SK-N-SH (cell line): ENCODE results near the gene PUM1. TPM values are rescaled to one million over a fixed set of nuclear protein-coding genes. Genes with fewer than 3 reads are reported as not detected.

Experiments used
- CTCF ChIA-PET: fragments of 300-600, 350-600 bp; formaldehyde crosslinking; extraction: SDS; loops from one replicate; lab custom pipeline; 2021; lab: Yijun Ruan, JAX
- POLR2A ChIA-PET: fragments of 350-600 bp; sonication (Branson Sonifier 250); formaldehyde crosslinking; extraction: SDS; loops from one replicate; lab custom pipeline; 2020; ENCODE audit warnings: antibody characterized with exemption, inconsistent platforms; lab: Yijun Ruan, JAX
- DNase-seq: peaks from one replicate; pipeline ENCODE4 v3.0.0; 2012
- H2AFZ ChIP-seq: fragments of 200-600 bp; sonication (generic); 2 replicates; pipeline ENCODE4 v1.8.1; 2016; ENCODE audit warnings: antibody characterized with exemption, mild to moderate bottlenecking, low read depth
- H3F3A ChIP-seq: fragments of 200-600 bp; sonication (generic); replicated peaks from 2 replicates; pipeline ENCODE3; 2016; ENCODE audit warnings: antibody characterized with exemption, mild to moderate bottlenecking; ENCODE audit not compliant: insufficient read depth
- H3K27ac ChIP-seq, 2 experiments: fragments of 200-500 bp in 1 of 2; fragments of 200-600 bp in 1 of 2; sonication (Bioruptor generic) in 1 of 2; sonication (generic), shearing (Covaris generic) in 1 of 2; 2 replicates each; pipeline versions ENCODE4 v1.5.1 to v1.6.1; 2014 to 2016; ENCODE audit warnings: low read depth in 2 of 2, inconsistent platforms in 1 of 2, low read length in 1 of 2, mild to moderate bottlenecking in 1 of 2, mixed read lengths in 1 of 2
- H3K27me3 ChIP-seq: fragments of 200-600 bp; sonication (generic), shearing (Covaris generic); 2 replicates; pipeline ENCODE4 v1.6.1; 2016; ENCODE audit warnings: mixed run types; ENCODE audit not compliant: insufficient read depth
- H3K36me3 ChIP-seq, 2 experiments: fragments of 200-500 bp in 1 of 2; fragments of 200-600 bp in 1 of 2; sonication (Bioruptor generic) in 1 of 2; sonication (generic) in 1 of 2; replicated peaks in 1 of 2; 2 replicates each; pipeline versions ENCODE3 to v1.5.1; 2014 to 2016; ENCODE audit warnings: low read length in 1 of 2, mild to moderate bottlenecking in 1 of 2; ENCODE audit not compliant: insufficient read depth in 2 of 2, control insufficient read depth in 1 of 2
- H3K4me1 ChIP-seq, 2 experiments: fragments of 200-500 bp in 1 of 2; fragments of 200-600 bp in 1 of 2; sonication (Bioruptor generic) in 1 of 2; sonication (generic), shearing (Covaris generic) in 1 of 2; 2 replicates each; pipeline versions ENCODE4 v1.5.1 to v1.6.1; 2014 to 2016; ENCODE audit warnings: low read depth in 1 of 2, low read length in 1 of 2, mixed run types in 1 of 2; ENCODE audit not compliant: insufficient read depth in 2 of 2, control insufficient read depth in 1 of 2
- H3K4me2 ChIP-seq: fragments of 200-600 bp; sonication (generic), shearing (Covaris generic); 2 replicates; pipeline ENCODE4 v1.6.1; 2017; ENCODE audit warnings: mixed run types
- H3K4me3 ChIP-seq, 2 experiments: fragments of 200-500 bp in 1 of 2; fragments of 200-600 bp in 1 of 2; sonication (Bioruptor generic) in 1 of 2; sonication (generic), shearing (Covaris generic) in 1 of 2; 2 replicates each; pipeline versions ENCODE4 v1.5.1 to v1.8.1; 2014 to 2016; ENCODE audit warnings: low read depth in 2 of 2, inconsistent platforms in 1 of 2, low read length in 1 of 2, mild to moderate bottlenecking in 1 of 2, mixed read lengths in 1 of 2, moderate library complexity in 1 of 2
- H3K79me2 ChIP-seq: fragments of 200-600 bp; sonication (generic); 2 replicates; pipeline ENCODE4 v1.8.1; 2017; ENCODE audit warnings: mild to moderate bottlenecking; ENCODE audit not compliant: insufficient read depth
- H3K9ac ChIP-seq: fragments of 200-600 bp; sonication (generic); 2 replicates; pipeline ENCODE4 v1.6.1; 2017; ENCODE audit warnings: mixed run types
- H3K9me2 ChIP-seq: fragments of 200-600 bp; sonication (generic); 2 replicates; pipeline ENCODE4 v1.6.1; 2017; ENCODE audit warnings: mixed run types
- H3K9me3 ChIP-seq: fragments of 200-600 bp; sonication (generic); 2 replicates; pipeline ENCODE4 v1.6.1; 2017; ENCODE audit warnings: mixed run types, mild to moderate bottlenecking, moderate library complexity
- H4K20me1 ChIP-seq: fragments of 200-600 bp; sonication (generic); 2 replicates; pipeline ENCODE4 v1.6.1; 2017; ENCODE audit warnings: mild to moderate bottlenecking, mixed run types; ENCODE audit not compliant: insufficient read depth
- CHD2 ChIP-seq: fragments of 150-350 bp; IDR thresholded peaks from 2 replicates; pipeline ENCODE4 v1.6.1; 2018; ENCODE audit warnings: low read length; ENCODE audit not compliant: partially characterized antibody
- EP300 ChIP-seq, 2 experiments: IDR thresholded peaks; 2 replicates each; pipeline versions ENCODE4 v1.4.0 to v1.6.1; 2012; ENCODE audit warnings: borderline replicate concordance in 1 of 2, low read depth in 1 of 2, low read length in 1 of 2
- EZH2phosphoT487 ChIP-seq: fragments of 200-600 bp; sonication (generic); IDR thresholded peaks from 2 replicates; pipeline ENCODE4 v1.6.1; 2017; ENCODE audit warnings: low read depth, mixed run types, mild to moderate bottlenecking, antibody characterized with exemption, moderate library complexity, borderline replicate concordance
- FOSL2 ChIP-seq: IDR thresholded peaks from 2 replicates; pipeline ENCODE4 v1.4.0; 2012; ENCODE audit warnings: low read depth, mild to moderate bottlenecking, moderate library complexity, borderline replicate concordance
- FOXJ3 ChIP-seq: sonication (generic); formaldehyde crosslinking; IDR thresholded peaks from 2 replicates; pipeline ENCODE4 v1.5.1; 2020; ENCODE audit warnings: mild to moderate bottlenecking, missing genetic modification reagents
- GATA2 ChIP-seq: sonication (generic); formaldehyde crosslinking; IDR thresholded peaks from 2 replicates; pipeline ENCODE4 v1.5.0; 2020; ENCODE audit warnings: mild to moderate bottlenecking, missing genetic modification reagents
- JUND ChIP-seq: IDR thresholded peaks from 2 replicates; pipeline ENCODE4 v1.4.0; 2012
- MEF2A ChIP-seq: IDR thresholded peaks from 2 replicates; pipeline ENCODE4 v1.4.0; 2012; ENCODE audit warnings: low read depth, borderline replicate concordance
- MXI1 ChIP-seq: IDR thresholded peaks from 2 replicates; pipeline ENCODE4 v1.6.1; 2012; ENCODE audit warnings: mild to moderate bottlenecking, low read depth, low read length, improper control_type of control experiment
- NFIC ChIP-seq: IDR thresholded peaks from 2 replicates; pipeline ENCODE4 v1.4.0; 2012; ENCODE audit warnings: borderline replicate concordance
- NRF1 ChIP-seq: IDR thresholded peaks from 2 replicates; pipeline ENCODE4 v1.6.1; 2012; ENCODE audit warnings: low read depth, mild to moderate bottlenecking, low read length
- POLR2AphosphoS5 ChIP-seq: IDR thresholded peaks from 2 replicates; pipeline ENCODE4 v1.6.1; 2012; ENCODE audit warnings: low read depth, low read length
- RCOR1 ChIP-seq: fragments of 150-350 bp; IDR thresholded peaks from 2 replicates; pipeline ENCODE4 v1.6.1; 2017; ENCODE audit warnings: antibody characterized with exemption, low read length
- RFX5 ChIP-seq: IDR thresholded peaks from 2 replicates; pipeline ENCODE4 v1.6.1; 2012; ENCODE audit warnings: mild to moderate bottlenecking, improper control_type of control experiment, low read length
- SIN3A ChIP-seq: IDR thresholded peaks from 2 replicates; pipeline ENCODE4 v1.6.1; 2012; ENCODE audit warnings: low read depth, mild to moderate bottlenecking, low read length, moderate library complexity, borderline replicate concordance
- TCF12 ChIP-seq: IDR thresholded peaks from 2 replicates; pipeline ENCODE4 v1.4.0; 2012
- TEAD4 ChIP-seq: IDR thresholded peaks from 2 replicates; pipeline ENCODE4 v1.4.0; 2012; ENCODE audit warnings: mild to moderate bottlenecking, borderline replicate concordance; ENCODE audit not compliant: insufficient read depth
- YY1 ChIP-seq: IDR thresholded peaks from 2 replicates; pipeline ENCODE4 v1.4.0; 2012; ENCODE audit warnings: low read depth, mild to moderate bottlenecking
- WGBS: methylation state at CpG from one replicate; pipeline ENCODE4 v1.1.6; 2017; ENCODE audit warnings: low lambda C conversion rate; 5-methylcytosine and 5-hydroxymethylcytosine counted together
- polyA plus RNA-seq, 3 experiments: library from polyadenylated mRNA; depleted of rRNA; stranded (reverse); fragments of >200 nt; gene quantifications; 2 replicates each; pipeline ENCODE4 v1.2.3, GENCODE V29; 2012
- TF ChIP-seq, protein P1 (sequence below): IDR thresholded peaks from 2 replicates; pipeline ENCODE4 v1.4.0; 2012; ENCODE audit warnings: low read depth, borderline replicate concordance
- TF ChIP-seq, protein P2 (sequence below): fragments of 150-350 bp; IDR thresholded peaks from 2 replicates; pipeline ENCODE4 v1.6.1; 2016; ENCODE audit warnings: mild to moderate bottlenecking, low read depth, low read length
- TF ChIP-seq, protein P3 (sequence below): IDR thresholded peaks from 2 replicates; pipeline ENCODE4 v1.4.0; 2012; ENCODE audit warnings: low read depth
- TF ChIP-seq, protein P4 (sequence below): IDR thresholded peaks from 2 replicates; pipeline ENCODE4 v1.4.0; 2012; ENCODE audit warnings: low read depth, borderline replicate concordance
- TF ChIP-seq, protein P5 (sequence below): IDR thresholded peaks from 2 replicates; pipeline ENCODE4; 2012
- TF ChIP-seq, protein P6 (sequence below): IDR thresholded peaks from 2 replicates; pipeline ENCODE4 v1.6.1; 2012; ENCODE audit warnings: mild to moderate bottlenecking, low read depth, low read length, moderate library complexity

Gene PUM1
- polyA plus RNA-seq, 1 of the 3 experiments (the other 2 are of a cell fraction) = 66.7 TPM

DNA sequence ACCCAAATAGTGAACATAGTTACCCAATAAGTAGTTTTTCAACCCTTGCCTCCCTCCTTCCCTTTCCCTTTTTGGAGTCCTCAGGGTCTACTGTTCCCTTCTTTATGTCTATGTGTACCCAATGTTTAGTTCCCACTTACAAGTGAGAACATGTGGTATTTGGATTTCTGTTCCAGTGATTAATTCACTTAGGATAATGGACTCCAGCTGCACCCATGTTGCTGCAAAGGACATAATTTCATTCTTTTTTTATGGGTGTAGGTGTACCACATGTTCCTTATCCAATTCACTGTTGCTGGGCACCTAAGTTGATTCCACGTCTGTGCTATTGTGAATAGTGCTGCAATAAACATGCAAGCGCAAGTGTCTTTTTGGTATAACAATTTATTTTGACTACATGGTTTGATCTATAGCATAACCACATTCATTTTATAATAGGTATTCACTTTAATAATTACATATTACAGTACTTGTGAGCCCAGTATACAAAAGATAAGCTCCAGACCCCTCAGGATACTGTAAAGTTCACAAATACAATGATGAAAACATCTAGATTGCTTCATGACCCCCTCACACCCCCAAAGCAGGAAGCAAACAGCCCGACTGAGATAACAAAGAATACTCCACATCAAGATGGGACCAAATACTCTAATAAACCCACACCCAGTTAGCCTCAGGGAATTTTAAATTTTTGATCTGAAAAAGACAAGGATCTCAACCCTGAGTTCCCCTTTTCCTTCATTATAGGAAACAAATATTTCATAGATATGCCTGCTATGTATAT is 45.3 kb downstream of the PUM1 start:
- Histone ChIP-seq H4K20me1 (peaks cover 100% of the 10 kb centered on the region), H3F3A (peaks cover 10% of the 10 kb centered on the region), H3K27me3 (no peaks in the 10 kb centered on the region), H3K4me3 (no peak overlapping the region), H2AFZ (no peak overlapping the region), H3K79me2 (peaks cover 100% of the 10 kb centered on the region), H3K9me3 (no peaks in the 10 kb centered on the region), H3K27ac (peak overlapping the region in 1 of 2 experiments; percentile 92; a peak in 2 of 4 replicates), H3K9me2 (no peaks in the 10 kb centered on the region), H3K4me1 (peaks cover 12 to 35% of the 10 kb centered on the region in 2 experiments), H3K36me3 (peaks cover 17 to 28% of the 10 kb centered on the region in 2 experiments), H3K9ac (no peak overlapping the region), H3K4me2 (no peak overlapping the region)
- peak; percentile 36 for DNase-seq
- POLR2A ChIA-PET = no interaction called here
- CTCF ChIA-PET = interaction anchor here (0.9 to 1.8 kb wide), 5 partner anchors 11 to 44 kb away, joined by 3 to 4 read pairs (median 4); no protein-coding TSS in a partner anchor
- 63% methylated on average over 3 of the region's 3 CpGs for WGBS
- TF ChIP-seq, protein P1, sequence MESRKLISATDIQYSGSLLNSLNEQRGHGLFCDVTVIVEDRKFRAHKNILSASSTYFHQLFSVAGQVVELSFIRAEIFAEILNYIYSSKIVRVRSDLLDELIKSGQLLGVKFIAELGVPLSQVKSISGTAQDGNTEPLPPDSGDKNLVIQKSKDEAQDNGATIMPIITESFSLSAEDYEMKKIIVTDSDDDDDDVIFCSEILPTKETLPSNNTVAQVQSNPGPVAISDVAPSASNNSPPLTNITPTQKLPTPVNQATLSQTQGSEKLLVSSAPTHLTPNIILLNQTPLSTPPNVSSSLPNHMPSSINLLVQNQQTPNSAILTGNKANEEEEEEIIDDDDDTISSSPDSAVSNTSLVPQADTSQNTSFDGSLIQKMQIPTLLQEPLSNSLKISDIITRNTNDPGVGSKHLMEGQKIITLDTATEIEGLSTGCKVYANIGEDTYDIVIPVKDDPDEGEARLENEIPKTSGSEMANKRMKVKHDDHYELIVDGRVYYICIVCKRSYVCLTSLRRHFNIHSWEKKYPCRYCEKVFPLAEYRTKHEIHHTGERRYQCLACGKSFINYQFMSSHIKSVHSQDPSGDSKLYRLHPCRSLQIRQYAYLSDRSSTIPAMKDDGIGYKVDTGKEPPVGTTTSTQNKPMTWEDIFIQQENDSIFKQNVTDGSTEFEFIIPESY = no peak
- TF ChIP-seq, protein P2, sequence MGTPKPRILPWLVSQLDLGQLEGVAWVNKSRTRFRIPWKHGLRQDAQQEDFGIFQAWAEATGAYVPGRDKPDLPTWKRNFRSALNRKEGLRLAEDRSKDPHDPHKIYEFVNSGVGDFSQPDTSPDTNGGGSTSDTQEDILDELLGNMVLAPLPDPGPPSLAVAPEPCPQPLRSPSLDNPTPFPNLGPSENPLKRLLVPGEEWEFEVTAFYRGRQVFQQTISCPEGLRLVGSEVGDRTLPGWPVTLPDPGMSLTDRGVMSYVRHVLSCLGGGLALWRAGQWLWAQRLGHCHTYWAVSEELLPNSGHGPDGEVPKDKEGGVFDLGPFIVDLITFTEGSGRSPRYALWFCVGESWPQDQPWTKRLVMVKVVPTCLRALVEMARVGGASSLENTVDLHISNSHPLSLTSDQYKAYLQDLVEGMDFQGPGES = no peak
- TF ChIP-seq MXI1 (peak; percentile 83), TEAD4 (no peak), YY1 (no peak), GATA2 (CRISPR knock-in tag) (peak; percentile 72), CHD2 (peak; percentile 59), RCOR1 (0 out of 2 replicates have a peak, but pooled peaks have one; percentile 6), NFIC (no peak), FOSL2 (no peak), RFX5 (no peak), POLR2AphosphoS5 (no peak), TCF12 (peak; percentile 47; the same call in 1 of the 2 replicates), JUND (no peak), EZH2phosphoT487 (no peak), EP300 (IDR thresholded peaks at IDR 0.05; ENCODE audit: borderline replicate concordance in 1 of 2, low read depth in 1 of 2, low read length in 1 of 2) (peak in 1 of 2 experiments; percentile 66; a peak in 2 of 4 replicates), MEF2A (no peak), SIN3A (no peak), NRF1 (no peak), FOXJ3 (CRISPR knock-in tag) (peak; percentile 75; the same call in 1 of the 2 replicates)
- TF ChIP-seq, protein P3, sequence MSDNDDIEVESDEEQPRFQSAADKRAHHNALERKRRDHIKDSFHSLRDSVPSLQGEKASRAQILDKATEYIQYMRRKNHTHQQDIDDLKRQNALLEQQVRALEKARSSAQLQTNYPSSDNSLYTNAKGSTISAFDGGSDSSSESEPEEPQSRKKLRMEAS = no peak
- TF ChIP-seq, protein P4, sequence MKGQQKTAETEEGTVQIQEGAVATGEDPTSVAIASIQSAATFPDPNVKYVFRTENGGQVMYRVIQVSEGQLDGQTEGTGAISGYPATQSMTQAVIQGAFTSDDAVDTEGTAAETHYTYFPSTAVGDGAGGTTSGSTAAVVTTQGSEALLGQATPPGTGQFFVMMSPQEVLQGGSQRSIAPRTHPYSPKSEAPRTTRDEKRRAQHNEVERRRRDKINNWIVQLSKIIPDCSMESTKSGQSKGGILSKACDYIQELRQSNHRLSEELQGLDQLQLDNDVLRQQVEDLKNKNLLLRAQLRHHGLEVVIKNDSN = no peak
- TF ChIP-seq, protein P5, sequence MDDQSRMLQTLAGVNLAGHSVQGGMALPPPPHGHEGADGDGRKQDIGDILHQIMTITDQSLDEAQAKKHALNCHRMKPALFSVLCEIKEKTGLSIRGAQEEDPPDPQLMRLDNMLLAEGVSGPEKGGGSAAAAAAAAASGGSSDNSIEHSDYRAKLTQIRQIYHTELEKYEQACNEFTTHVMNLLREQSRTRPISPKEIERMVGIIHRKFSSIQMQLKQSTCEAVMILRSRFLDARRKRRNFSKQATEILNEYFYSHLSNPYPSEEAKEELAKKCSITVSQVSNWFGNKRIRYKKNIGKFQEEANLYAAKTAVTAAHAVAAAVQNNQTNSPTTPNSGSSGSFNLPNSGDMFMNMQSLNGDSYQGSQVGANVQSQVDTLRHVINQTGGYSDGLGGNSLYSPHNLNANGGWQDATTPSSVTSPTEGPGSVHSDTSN = no peak
- TF ChIP-seq, protein P6, sequence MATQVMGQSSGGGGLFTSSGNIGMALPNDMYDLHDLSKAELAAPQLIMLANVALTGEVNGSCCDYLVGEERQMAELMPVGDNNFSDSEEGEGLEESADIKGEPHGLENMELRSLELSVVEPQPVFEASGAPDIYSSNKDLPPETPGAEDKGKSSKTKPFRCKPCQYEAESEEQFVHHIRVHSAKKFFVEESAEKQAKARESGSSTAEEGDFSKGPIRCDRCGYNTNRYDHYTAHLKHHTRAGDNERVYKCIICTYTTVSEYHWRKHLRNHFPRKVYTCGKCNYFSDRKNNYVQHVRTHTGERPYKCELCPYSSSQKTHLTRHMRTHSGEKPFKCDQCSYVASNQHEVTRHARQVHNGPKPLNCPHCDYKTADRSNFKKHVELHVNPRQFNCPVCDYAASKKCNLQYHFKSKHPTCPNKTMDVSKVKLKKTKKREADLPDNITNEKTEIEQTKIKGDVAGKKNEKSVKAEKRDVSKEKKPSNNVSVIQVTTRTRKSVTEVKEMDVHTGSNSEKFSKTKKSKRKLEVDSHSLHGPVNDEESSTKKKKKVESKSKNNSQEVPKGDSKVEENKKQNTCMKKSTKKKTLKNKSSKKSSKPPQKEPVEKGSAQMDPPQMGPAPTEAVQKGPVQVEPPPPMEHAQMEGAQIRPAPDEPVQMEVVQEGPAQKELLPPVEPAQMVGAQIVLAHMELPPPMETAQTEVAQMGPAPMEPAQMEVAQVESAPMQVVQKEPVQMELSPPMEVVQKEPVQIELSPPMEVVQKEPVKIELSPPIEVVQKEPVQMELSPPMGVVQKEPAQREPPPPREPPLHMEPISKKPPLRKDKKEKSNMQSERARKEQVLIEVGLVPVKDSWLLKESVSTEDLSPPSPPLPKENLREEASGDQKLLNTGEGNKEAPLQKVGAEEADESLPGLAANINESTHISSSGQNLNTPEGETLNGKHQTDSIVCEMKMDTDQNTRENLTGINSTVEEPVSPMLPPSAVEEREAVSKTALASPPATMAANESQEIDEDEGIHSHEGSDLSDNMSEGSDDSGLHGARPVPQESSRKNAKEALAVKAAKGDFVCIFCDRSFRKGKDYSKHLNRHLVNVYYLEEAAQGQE = no peak
